Ovary (tissue), 9 donors: Measurements from ENCODE around the gene SNURF. TPM values are rescaled to one million over a fixed set of nuclear protein-coding genes. Genes with fewer than 3 reads are reported as not detected.
"Not testable (repeated sequence)": the region's sequence is repeated elsewhere in the genome, so short reads cannot be mapped to it uniquely, and the experiment has no call there.

Experiments
- DNase-seq, 5 donors: peaks; one replicate each; pipeline ENCODE4 v3.0.0-alpha.2; 2019 to 2020
- H3K27ac ChIP-seq, 2 donors: fragments of 200-600 bp; one replicate each; pipeline versions ENCODE4 v1.5.1 to v1.8.0; 2019 to 2022
- H3K27me3 ChIP-seq: fragments of 200-600 bp; one replicate; pipeline ENCODE4 v1.8.0; 2022
- H3K36me3 ChIP-seq: fragments of 200-600 bp; sonication (generic); one replicate; pipeline ENCODE4 v1.5.1; 2019
- H3K4me1 ChIP-seq: one replicate; pipeline ENCODE4 v1.8.1; 2013; ENCODE audit warnings: mild to moderate bottlenecking, moderate library complexity; ENCODE audit not compliant: insufficient read depth
- H3K4me3 ChIP-seq: fragments of 200-600 bp; sonication (generic); one replicate; pipeline ENCODE4 v1.5.1; 2017
- H3K9me3 ChIP-seq, 2 donors: fragments of 200-600 bp in 1 of 2; sonication (generic) in 1 of 2; one replicate each; pipeline versions ENCODE4 v1.5.1 to v1.8.1; 2013 to 2019; ENCODE audit warnings: mild to moderate bottlenecking in 1 of 2, moderate library complexity in 1 of 2
- CTCF ChIP-seq, 3 donors: fragments of 450-650 bp in 2 of 3; fragments of 200-600 bp in 1 of 3; IDR thresholded peaks; one replicate each; pipeline versions ENCODE4 v1.5.1 to v1.8.0; 2016 to 2022; ENCODE audit warnings: antibody characterized with exemption in 3 of 3, mild to moderate bottlenecking in 1 of 3
- EP300 ChIP-seq: sonication (generic); formaldehyde crosslinking; IDR thresholded peaks from one replicate; pipeline ENCODE4 v1.6.1; 2017; ENCODE audit warnings: antibody characterized with exemption
- POLR2A ChIP-seq: fragments of 450-650 bp; IDR thresholded peaks from one replicate; pipeline ENCODE4 v1.6.1; 2017; ENCODE audit warnings: antibody characterized with exemption, mild to moderate bottlenecking, moderate library complexity
- WGBS, 3 donors: extraction: QIAGEN DNeasy Blood & Tissue Kit in 1 of 3; methylation state at CpG; one replicate each; pipeline versions ENCODE4 v1.1.5 to v1.1.7; 2013 to 2017; 5-methylcytosine and 5-hydroxymethylcytosine counted together
- intact Hi-C, 4 donors: fragments of 100-400 bp; cut with DNase I; formaldehyde crosslinking; loops; one replicate each; pipeline versions ENCODE4 v1.11.0 to v1.15.1; 2022 to 2023
- polyA plus RNA-seq, 2 donors: library from polyadenylated mRNA; stranded (reverse); fragments of 200-250 nt in 1 of 2; fragments of 350-450 nt in 1 of 2; fragmentation: Illumina TruSeq in 1 of 2; extraction: RNeasy Lipid Tissue Mini Kit (QIAGEN cat#74804) in 1 of 2; gene quantifications; one replicate each; pipeline ENCODE4 v1.2.3, GENCODE V29; 2013 to 2014
- total RNA-seq, 7 donors: library from RNA; depleted of rRNA in 2 of 7; stranded (reverse); fragments of >200 nt in 2 of 7; fragmentation: NEBNext Ultra II Directional in 3 of 7; extraction: Animal tissue kit (Norgen Biotek cat#: 25700) in 3 of 7; gene quantifications; one replicate each; pipeline versions ENCODE4 v1.1.0 to v1.2.4, GENCODE V29; 2016 to 2023
- donor health status: DM: no; HTN: no; CAD: no; lungs with moderate emphysema.
- donor health status: DM: no; HTN: no; CAD: no.
- donor health status: Bipolar disorder and iron deficiency.
- donor health status: DM: yes; HTN: yes; CAD: no.
- donor health status: DM: no; HTN: no; CAD: no.
- donor health status: DM: yes; HTN: yes; CAD: no.

The SNURF gene
- total and polyA plus RNA-seq, 9 donors, result 3.9 to 54.8 (median 25.0) TPM

GRCh38 chr15:24962880-24963279, 8.1 kb downstream of the SNURF start:
- TF ChIP-seq POLR2A (no peak), EP300 (no peak), CTCF (IDR thresholded peaks at IDR 0.05) (no peak)
- intact Hi-C loops, result loop anchor here in 1 of 4 donors (10.0 kb wide), 2 partner anchors 58 to 62 kb away; no protein-coding TSS in a partner anchor
- DNase-seq, result no peak
- H3K36me3 ChIP-seq, result no peaks in the 10 kb centered on the region
- H3K27ac ChIP-seq, result no peak overlapping the region
- H3K9me3 ChIP-seq, result peaks cover 0 to 12% of the 10 kb centered on the region in 2 donors
- WGBS, 3 donors, result 87 to 94% (median 88%) methylated on average over 4 of the region's 4 CpGs
- no peak overlapping the region for H3K4me3 ChIP-seq
- H3K27me3 ChIP-seq, result no peaks in the 10 kb centered on the region
- H3K4me1 ChIP-seq, result no peaks in the 10 kb centered on the region

GRCh38 chr15:24966364-24967103, 11.7 kb downstream of the SNURF start:
- intact Hi-C loops, result loop anchor here in 1 of 4 donors (10.0 kb wide), 2 partner anchors 58 to 62 kb away; no protein-coding TSS in a partner anchor
- TF ChIP-seq EP300 (no peak), CTCF (IDR thresholded peaks at IDR 0.05) (no peak), POLR2A (no peak)
- Histone ChIP-seq H3K27me3 (no peaks in the 10 kb centered on the region), H3K4me1 (no peaks in the 10 kb centered on the region), H3K36me3 (no peaks in the 10 kb centered on the region), H3K9me3 (peaks cover 0 to 21% of the 10 kb centered on the region in 2 donors), H3K27ac (no peak overlapping the region), H3K4me3 (no peak overlapping the region)
- DNase-seq, result no peak
- WGBS, 3 donors, result 71 to 73% (median 72%) methylated on average over 4 of the region's 4 CpGs

GRCh38 chr15:24971052-24971451, 16.3 kb downstream of the SNURF start:
- Histone ChIP-seq H3K27me3 (no peaks in the 10 kb centered on the region), H3K27ac (no peak overlapping the region), H3K9me3 (peaks cover 0 to 41% of the 10 kb centered on the region in 2 donors), H3K4me3 (no peak overlapping the region), H3K36me3 (no peaks in the 10 kb centered on the region), H3K4me1 (no peaks in the 10 kb centered on the region)
- 50 to 56% (median 51%) methylated on average over 3 of the region's 3 CpGs for WGBS, 3 donors
- no peak for TF ChIP-seq CTCF (IDR thresholded peaks at IDR 0.05)
- TF ChIP-seq POLR2A, result no peak
- TF ChIP-seq EP300, result no peak
- no peak for DNase-seq
- intact Hi-C loops, result no loop called here

GRCh38 chr15:24971772-24972171, 17.0 kb downstream of the SNURF start:
- Histone ChIP-seq H3K9me3 (peaks cover 0 to 48% of the 10 kb centered on the region in 2 donors), H3K36me3 (no peaks in the 10 kb centered on the region), H3K27me3 (no peaks in the 10 kb centered on the region), H3K4me1 (no peaks in the 10 kb centered on the region), H3K27ac (no peak overlapping the region), H3K4me3 (no peak overlapping the region)
- TF ChIP-seq CTCF (IDR thresholded peaks at IDR 0.05), result no peak
- 90 to 94% (median 91%) methylated on average over 8 of the region's 8 CpGs for WGBS, 3 donors
- no peak for DNase-seq
- intact Hi-C loops, result no loop called here

GRCh38 chr15:24972707-24973106, 17.9 kb downstream of the SNURF start:
- H3K36me3 ChIP-seq, H3K27ac ChIP-seq, H3K4me1 ChIP-seq, H3K4me3 ChIP-seq, DNase-seq, intact Hi-C loops, H3K27me3 ChIP-seq: not testable (repeated sequence)
- H3K9me3 ChIP-seq, result peaks cover 0 to 53% of the 10 kb centered on the region in 2 donors
- 91 to 96% (median 92%) methylated on average over 5 of the region's 5 CpGs for WGBS, 3 donors
